ENCODE measurements around the gene HYAL3.

DNA sequence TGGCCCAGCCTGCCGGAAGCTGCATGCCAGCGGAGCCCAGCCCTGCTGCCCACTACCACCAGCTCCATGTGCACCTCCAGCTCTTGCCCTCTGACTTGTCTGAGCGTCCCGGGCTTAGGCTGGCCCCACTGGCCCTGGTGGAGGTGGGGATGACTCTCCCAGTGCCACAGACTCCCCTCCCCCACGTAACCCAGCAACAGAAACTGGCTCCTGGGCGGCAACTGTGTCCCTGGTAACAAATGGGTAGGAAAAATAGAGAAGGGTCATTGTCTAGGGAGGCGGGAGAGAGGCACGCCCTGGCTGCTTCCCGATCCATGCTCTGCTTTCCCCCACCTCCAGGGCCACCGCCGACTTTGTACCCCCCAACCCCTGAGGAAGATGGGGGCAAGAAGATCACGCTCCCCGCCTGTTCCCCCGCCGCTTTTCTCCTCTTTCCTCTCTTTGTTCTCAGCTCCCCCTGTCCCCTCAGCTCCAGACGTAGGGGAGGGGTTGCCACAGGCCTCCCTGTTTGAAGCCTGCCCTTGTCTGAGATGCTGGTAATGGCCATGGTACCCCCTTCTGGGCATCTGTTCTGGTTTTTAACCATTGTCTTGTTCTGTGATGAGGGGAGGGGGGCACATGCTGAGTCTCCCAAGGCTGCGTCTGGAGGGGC lies 41.0 kb downstream of the HYAL3 start:
- TF ChIP-seq, protein P1, sequence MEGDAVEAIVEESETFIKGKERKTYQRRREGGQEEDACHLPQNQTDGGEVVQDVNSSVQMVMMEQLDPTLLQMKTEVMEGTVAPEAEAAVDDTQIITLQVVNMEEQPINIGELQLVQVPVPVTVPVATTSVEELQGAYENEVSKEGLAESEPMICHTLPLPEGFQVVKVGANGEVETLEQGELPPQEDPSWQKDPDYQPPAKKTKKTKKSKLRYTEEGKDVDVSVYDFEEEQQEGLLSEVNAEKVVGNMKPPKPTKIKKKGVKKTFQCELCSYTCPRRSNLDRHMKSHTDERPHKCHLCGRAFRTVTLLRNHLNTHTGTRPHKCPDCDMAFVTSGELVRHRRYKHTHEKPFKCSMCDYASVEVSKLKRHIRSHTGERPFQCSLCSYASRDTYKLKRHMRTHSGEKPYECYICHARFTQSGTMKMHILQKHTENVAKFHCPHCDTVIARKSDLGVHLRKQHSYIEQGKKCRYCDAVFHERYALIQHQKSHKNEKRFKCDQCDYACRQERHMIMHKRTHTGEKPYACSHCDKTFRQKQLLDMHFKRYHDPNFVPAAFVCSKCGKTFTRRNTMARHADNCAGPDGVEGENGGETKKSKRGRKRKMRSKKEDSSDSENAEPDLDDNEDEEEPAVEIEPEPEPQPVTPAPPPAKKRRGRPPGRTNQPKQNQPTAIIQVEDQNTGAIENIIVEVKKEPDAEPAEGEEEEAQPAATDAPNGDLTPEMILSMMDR (IDR thresholded peaks at IDR 0.05; ENCODE audit: poor library complexity, severe bottlenecking) = no peak
- TF ChIP-seq, protein P2, sequence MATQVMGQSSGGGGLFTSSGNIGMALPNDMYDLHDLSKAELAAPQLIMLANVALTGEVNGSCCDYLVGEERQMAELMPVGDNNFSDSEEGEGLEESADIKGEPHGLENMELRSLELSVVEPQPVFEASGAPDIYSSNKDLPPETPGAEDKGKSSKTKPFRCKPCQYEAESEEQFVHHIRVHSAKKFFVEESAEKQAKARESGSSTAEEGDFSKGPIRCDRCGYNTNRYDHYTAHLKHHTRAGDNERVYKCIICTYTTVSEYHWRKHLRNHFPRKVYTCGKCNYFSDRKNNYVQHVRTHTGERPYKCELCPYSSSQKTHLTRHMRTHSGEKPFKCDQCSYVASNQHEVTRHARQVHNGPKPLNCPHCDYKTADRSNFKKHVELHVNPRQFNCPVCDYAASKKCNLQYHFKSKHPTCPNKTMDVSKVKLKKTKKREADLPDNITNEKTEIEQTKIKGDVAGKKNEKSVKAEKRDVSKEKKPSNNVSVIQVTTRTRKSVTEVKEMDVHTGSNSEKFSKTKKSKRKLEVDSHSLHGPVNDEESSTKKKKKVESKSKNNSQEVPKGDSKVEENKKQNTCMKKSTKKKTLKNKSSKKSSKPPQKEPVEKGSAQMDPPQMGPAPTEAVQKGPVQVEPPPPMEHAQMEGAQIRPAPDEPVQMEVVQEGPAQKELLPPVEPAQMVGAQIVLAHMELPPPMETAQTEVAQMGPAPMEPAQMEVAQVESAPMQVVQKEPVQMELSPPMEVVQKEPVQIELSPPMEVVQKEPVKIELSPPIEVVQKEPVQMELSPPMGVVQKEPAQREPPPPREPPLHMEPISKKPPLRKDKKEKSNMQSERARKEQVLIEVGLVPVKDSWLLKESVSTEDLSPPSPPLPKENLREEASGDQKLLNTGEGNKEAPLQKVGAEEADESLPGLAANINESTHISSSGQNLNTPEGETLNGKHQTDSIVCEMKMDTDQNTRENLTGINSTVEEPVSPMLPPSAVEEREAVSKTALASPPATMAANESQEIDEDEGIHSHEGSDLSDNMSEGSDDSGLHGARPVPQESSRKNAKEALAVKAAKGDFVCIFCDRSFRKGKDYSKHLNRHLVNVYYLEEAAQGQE (IDR thresholded peaks at IDR 0.05; ENCODE audit: borderline replicate concordance) = no peak
- no peak for TF ChIP-seq POLR2AphosphoS5 (IDR thresholded peaks at IDR 0.05)
- no peak for TF ChIP-seq EZH2 (IDR thresholded peaks at IDR 0.05; ENCODE audit: borderline replicate concordance, insufficient read depth, low read length, poor library complexity, severe bottlenecking)
- TF ChIP-seq EP300 (conservative IDR thresholded peaks at IDR 0.05; ENCODE audit: poor library complexity, severe bottlenecking) = no peak
